Inferior parietal cortex (tissue), 1 donor: Measurements from ENCODE around the gene PLA2R1.

ENCODE experiments used
- DNase-seq: peaks from one replicate; pipeline ENCODE4 v3.0.0-alpha.2; 2016; ENCODE audit errors: extremely low spot score

PLA2R1 gene

DNA sequence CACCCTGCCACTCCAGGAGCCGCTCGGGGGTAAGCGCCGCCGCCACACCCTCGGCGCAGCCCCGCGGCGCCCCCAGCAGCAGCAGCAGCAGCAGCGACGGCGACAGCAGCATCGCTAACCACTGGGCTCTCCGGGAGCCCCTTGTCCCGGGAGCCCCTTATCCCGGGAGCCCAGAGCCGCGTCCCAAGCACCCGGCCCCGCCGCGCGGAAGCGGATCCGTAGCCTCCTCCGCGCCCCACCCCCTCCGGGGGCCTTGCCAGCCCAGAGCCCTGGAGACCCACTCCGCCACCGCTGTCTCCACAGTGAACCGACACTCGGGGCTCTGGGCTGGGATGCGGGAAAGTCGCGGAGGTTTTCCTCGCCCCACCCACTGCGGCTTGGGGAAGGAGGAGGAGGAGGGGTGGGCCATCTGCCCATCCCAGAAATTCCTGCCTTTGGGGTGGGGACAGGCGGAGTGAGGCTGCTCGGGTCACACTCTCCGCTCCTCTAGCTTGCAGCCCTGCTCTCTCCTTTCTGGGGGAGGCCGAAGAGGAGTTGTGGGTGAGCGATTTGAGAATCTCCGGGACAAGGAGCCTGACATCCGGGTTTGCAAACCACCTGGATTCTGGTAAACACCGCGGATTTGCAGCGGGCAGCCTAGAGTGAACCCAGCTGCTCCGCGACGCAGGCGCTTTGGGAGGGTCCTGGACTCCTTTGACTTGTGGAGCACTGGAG lies at the start of gene PLA2R1:
Gene PLA2R1, minus strand, starts transcription at position 324 of the 714 bp plus-strand sequence. Its CDS starts 212 bp downstream, at position 112.
- no peak for DNase-seq

DNA sequence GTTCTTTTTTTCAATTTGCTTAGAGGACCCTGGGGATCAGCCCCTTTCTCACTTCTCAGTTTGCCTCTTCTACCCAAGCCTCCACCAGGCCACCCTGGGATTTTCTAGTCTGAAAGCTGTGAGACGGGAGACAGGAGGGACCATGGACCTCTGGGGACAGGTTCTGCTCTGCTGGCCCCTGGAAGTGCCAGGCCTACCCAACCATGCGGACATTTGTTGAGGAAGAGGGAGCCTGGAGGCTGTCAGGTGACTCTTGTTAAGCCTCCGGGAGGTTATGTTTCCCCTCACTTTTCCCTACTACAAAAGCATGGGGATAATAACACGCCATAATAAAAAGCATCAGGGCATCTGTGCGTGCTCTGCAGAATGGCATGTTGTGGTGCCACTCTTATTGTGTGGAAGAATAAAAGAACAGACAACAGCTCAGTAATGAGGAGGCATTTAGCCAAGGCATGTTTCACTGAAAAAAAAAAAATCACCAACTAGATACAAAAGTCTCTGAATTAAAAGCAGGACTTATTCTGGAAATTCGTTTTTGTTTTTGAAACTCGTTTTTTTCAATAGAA lies 48.3 kb upstream of the PLA2R1 start:
- no peak for DNase-seq

DNA sequence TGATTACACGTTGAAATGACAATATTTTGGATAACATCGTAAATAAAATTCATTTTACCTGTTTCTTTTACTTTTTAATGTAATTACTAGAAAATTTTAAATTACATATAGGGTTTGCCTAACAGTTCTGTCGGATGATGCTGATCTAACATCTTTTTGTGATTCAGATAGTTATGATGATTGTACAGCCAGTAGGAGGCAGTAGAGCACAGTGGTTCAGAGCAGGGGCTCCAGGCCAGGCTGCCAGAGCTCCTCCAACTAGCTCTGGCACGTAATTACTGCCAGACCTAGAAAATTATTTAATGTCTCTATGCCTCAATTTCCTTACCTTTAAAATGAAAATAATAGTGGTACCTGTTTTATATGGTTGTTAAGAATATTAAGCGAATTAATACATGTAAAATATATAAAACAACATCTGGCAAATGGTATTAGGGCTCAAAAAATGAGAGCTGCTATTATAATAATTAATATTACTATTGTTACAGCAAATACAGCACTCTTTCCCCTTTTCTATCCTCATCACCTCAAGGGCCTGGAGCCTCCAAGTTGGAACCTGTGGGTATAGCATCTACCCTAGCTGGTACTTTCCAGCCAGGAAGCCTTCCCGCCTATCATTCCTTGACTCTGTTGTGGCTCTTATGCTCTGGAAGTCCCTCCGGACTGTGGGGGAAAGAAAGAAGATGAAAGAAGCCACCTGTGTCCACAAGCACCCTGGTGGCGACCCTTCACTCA lies 47.7 kb upstream of the PLA2R1 start:
- peak; percentile 74 for DNase-seq

DNA sequence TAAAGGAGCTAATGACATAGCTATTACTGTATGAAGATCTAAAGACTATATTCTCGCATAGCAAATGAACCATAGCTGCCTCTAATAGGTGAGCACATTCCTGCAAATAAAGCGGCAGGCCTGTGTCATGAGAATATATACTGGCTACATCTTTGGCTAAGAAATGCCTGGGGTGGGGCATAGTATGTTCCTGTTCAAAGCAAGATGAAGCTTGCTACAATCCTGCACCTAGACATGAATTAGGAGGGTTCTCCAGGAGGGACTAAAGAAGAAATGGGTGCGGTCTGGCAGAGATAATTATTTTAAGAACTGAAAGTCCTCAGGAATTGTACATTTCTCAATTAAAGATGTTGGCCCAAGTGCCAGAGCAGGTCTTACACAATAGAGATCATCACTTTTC lies 46.8 kb upstream of the PLA2R1 start:
- no peak for DNase-seq

DNA sequence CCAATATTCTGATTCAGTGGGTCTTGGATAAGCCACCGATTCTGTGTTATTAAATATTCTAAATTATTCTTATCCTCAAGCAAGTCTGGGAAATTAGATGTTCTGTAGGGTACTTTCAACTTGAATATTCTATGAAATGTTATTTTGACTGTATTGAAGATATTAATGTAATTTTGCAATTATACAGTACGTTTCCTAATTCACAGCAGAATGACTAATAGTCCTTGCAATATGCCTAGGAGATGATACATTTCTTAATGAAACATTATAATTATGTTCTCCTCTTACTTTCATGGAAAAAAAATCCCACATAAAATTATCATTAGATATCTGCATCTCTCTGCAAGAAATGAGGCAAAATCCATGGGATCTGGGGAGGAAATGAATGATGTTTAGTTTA lies 46.2 kb upstream of the PLA2R1 start:
- no peak for DNase-seq

DNA sequence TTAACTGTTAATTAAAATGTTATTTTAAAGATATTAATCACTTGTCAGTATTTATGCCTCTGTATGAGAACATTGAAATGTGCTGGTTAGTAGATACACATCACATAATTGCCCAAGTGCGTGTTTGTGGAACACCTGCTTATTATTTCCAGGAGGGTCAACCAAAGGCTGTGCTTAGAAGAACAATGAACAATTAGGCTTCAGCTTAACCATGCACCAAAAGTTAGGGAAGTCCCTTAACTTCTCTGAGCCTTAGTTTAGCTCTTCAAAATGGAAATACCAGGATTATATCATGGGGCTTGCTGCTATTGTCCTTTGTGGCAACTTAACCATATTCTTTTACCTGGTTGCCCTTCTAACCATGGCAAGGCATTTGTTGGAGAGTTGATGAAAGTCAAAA lies 43.0 kb upstream of the PLA2R1 start:
- DNase-seq: no peak

DNA sequence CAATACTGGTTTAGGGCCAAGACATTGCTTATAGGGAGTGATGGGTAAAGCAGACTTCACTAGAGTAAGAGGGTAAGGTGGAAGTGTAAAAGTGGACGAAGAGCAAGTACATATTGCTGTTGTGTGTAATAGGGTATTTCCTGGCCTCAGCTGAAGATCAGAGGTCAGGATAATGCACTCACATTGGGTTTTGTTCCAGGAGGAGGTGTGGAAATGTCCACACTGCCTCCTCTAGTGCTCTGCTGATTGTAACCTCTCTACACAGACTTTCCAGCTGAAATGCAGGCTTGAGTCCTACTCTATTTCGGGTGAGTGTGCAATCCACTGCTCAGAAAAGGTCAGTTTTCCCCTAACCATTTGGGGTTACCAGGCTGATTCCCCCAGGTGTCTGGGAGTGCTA lies 41.7 kb upstream of the PLA2R1 start:
- DNase-seq: no peak

DNA sequence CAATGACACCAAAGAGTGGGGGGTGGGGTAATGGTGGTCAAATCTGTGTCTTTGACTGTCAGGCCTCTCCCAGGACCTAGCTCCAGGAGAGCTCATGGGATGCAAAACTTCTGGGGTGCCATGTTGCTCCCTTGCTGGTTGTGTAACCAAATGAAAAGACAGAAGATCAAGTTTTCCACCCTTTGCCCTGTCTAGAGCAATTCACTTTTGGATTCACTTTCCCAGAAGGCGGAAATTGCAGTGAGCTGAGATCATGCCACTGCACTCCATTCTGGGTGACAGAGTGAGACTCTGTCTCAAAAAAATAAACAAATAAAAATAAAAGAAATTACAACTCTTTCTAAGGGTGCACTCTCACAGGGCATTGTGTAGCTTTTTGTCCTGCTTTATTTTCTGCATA lies 34.9 kb upstream of the PLA2R1 start:
- no peak for DNase-seq

DNA sequence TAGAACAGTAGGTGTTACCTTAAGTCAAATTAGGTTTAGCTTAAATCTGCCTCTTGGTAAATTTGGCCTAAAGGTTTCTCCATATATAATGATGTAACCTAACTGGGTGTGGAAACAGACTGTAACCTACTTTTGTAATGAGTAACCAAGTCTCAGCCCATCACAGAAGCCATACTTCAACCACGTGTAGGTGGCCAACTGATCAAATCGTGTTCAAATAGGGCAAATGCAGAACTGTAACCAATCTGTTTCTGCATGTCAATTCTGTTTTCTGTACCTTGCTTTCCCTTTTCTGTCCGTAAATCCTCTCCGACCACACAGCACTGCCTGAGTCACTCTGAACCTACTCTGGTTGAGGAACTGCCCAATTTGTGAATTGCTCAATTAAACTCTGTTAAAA lies 34.0 kb upstream of the PLA2R1 start:
- DNase-seq: no peak

DNA sequence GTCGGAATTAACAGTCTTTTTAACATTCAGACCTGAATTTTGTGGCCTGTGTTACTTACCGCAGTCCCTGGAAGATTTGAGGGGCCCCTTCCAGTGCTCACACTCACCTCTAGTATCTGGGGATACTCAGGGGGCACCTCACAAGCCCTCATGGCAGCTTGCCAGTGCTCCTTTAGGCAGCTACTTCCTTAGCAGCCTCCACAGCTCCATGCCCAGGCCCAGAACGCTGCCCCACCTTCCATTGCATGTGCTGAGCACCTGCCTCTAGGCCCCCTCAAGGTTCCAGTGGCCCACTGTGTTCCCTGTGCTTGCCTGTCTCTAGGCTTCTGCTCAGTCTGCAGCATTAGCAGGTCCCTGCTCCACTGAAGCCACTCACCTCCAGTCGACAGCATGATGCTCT lies 30.0 kb upstream of the PLA2R1 start:
- no peak for DNase-seq

DNA sequence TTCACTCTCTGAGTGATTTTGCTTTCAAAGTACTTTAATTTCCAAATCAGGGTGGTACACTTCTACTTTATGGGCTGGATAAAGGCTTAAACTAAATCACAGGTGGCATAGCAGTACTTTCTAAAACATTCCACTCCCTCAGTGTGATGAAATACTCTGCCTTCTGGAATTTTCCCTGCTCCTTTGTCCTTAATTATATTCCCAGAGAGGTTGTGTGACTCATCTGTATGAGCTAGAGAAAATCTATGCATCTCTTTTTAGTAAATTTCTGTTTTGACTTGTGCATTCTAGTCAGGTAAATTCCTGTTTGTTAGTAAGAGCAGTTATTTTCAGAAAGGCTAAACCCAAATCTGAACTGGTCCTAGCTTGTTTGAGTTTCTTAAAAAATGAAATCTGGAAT lies 29.0 kb upstream of the PLA2R1 start:
- DNase-seq: no peak

DNA sequence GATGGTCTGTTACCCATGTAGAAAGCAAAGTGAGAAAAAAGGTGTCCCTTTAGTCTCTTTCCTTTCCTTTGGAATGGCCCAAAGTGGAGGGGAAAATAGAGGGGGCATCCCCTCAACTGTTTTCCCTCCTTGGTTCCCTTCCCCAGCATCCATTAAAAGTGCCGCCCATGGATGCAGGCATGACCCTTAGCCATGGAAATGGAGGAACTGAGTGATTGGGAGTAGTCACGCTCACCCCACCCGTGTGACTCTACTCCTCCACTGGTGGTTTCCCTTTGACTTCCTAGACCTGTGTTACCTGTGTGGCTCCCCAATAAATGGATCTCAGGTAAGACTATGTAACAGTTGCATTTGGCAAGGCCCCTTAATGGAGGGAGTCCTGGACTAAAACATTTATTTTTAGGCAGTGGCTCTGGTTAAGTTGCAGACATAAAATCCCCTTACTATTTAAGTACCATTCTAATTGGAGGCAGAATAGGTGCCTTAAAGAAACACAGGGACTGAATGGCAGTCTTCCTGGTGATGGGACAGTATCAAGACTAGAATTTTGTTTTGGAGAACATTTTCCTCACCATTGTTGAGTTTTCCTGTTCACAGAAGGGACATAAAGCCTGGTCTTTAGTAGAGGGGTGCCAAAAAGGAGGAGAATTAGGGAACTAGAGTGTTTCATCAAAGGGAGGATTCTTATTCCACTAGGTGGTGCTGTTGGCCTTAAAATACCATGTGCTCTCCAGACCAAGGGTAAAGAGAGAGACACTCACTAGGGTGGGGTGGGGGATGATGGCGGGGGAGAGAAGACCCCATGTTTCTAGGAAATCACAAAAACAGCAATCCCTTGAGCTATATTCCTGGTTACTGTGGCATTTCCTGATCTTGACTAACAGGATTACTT lies 25.7 kb upstream of the PLA2R1 start:
- no peak for DNase-seq

DNA sequence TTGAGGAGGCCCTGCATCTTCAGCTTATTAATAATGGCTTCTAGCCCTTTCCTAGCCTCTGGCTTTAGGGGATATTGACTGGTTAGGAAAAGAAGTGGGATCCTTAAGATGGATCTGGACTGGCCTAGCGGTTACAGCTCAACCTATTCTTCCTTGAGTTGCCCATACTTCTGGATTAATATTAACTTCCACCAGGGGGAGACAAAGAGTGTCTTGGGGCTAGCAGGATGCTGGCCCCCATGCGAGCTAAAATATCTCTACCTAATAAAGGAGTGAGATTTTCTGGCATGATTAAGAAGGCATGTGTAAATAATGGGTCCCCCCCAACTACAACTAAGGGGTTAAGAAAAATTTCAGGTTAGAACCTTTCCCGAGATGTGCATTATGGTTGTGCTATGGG lies 23.2 kb upstream of the PLA2R1 start:
- no peak for DNase-seq

DNA sequence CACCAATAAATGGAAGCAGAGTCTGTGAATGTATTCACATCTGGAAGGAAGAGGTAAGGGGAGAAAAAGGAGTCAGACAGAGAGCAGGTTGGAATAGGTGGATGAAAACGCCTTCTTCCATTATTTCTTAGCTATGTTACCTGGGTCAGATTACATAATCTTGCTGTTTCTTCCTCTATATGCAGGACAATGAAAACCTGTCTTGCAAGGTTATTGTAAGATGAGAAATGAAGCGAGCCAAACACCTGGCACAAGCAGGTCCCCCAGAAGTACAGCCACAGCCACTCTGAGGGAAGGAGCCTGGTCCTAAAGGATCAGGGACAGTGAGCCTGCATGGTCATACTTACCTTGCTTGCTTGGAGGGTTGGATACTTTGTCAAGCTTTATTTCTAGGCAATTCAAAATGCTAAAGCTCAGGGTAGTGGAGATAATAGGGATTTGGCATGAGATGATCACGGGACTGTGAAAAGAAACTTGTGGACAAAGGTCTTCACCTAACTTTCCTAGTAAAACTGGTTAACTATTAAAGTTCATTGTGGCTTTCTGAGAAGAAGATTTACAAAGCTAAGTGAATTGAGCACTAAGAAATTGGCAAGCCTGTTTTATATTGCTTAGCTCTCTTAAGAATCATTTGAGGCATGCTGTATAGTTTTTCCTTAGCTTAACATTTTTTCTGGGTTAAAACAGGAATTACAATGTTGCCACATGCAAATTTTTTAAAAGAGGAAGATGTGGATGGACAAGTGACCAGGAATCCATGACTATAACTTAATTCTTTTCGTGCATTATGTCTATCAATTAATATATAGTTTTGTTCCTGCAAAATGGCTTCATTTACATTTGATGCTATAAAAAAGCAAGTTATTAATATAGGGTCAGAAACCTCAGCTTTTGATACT lies 15.7 kb upstream of the PLA2R1 start:
- DNase-seq: no peak

DNA sequence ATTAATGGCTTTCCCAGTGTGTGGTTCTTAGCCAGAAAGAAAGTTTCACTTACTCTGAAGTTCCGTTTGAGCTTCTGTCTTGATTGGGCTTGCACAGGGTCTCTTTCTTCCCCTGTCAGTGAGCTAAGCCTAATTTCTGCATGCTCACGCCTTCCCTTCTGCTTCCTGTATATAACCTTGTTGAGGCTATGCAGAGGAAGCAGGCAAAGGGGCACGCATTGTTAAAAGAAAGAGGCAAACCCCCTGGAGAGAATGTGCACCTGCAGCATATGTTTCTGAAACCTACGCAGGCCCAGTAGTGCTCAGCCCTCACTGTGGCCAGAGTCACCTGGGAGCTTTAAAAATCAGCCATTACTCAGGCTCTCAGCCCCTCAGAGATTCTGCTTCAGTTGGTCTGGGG lies 14.5 kb upstream of the PLA2R1 start:
- DNase-seq: no peak

DNA sequence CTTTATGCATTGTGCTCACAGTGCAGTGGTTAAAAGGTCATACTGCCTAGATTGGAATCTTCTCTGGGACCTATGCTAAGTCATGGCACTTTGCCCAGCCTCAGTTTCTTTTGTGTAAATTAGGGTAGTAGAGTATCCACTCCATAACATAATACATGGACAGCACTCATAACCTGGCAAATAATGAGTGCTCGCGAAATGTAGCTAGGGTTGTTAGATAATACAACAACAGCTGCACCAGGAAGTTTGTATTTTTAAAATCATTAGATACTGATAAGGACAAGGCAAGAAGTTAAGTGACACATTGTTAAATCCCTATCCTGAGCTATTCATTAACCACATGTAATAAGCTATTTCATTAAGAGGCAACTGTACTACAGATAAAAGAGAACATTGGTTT lies 13.8 kb upstream of the PLA2R1 start:
- DNase-seq: no peak

DNA sequence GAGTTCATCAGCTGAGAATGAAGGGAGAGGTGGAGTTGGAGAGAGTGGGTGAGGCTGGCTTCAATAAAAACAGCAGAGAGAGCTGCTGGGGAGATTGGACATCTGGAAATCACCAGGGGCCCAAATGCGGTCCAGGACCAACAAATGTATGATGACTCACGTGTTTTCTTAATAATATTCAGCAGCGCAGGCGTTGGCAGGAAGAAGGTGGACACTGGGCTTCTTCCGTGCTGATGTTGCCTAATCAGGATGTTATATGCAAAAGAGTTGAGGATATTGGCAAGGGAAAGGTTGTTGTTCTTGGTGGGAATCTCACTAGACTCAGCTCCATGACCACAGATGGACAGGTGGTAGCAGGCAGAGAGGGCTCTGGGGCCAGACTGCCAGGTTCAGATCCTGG lies 12.8 kb upstream of the PLA2R1 start:
- no peak for DNase-seq

DNA sequence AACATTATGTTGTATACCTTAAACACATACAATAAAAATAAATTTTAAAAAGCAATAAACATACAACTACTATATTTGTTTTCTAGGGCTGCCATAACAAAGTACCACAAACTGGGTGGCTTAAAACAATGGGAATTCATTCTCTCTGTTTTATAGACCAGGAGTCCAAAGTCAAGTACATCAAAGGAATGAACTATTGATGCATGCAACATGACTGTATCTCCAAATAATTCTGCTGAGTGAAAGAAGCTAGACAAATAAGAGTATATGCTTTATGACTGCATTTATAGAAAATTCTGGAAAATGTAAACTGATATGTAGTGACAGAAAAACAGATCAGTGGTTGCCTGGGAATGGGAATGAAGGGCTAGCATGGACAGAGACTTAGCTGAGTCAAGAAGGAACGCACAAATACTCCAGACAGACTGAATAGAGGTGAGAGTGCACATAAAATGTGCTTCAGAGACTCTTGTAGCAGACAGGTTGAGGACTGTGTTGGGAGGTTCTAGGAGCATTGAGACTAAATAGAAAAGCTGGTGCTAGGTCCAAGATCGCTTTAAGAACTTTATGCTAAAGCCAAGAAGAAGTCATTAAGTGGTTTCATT lies 11.0 kb upstream of the PLA2R1 start:
- DNase-seq: no peak

DNA sequence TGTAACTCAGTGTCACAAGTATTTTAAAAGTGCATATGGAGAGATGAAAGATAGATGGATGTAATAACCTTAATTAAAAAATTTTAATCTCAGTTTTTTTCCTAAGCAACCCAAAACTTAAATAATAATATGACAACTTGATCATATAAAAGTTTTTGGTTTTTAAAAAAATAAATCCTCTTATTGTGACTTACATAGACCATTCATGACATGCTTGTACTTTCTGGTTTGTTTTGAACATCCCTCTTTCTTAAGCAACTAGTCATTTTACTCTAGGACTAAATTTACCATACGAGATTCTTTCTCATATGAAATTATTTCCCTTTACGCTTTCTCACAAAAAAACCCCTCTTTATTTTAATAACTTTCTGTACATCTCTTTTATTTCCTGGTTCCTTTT lies 6.5 kb upstream of the PLA2R1 start:
- no peak for DNase-seq

DNA sequence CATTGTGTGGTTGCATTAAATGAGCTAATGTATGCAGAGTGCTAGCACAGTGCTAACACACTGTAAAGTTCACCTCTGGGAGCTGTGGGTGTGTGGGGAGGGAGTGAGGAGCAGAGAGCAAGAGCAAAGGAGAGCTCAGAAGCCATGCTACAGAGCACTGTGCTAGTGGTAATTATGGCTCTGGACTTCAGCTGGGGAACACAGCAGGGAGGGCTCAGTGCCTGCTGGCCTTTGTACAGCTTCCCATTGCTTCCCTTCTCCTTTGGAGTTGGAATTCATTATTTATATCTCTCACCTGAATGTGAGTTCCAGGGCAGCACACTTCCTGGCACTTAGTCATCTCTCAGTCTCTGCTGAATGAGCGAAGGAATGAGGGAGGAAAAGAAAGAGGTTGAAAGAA lies 2.5 kb upstream of the PLA2R1 start:
- no peak for DNase-seq
